ENCODE results near the gene DNAH12. TPM values are rescaled to one million over a fixed set of nuclear protein-coding genes. Genes with fewer than 3 reads are reported as not detected.
A peak's percentile ranks its signal among the peaks of the same experiment; 100 is the strongest.

The DNAH12 gene
- total and polyA plus RNA-seq, 2 of the 13 experiments (the other 11 are each of a cell fraction or from before 2014, with no cell fraction given): 0.11 TPM

GRCh38 chr3:57556459-57557084, 12.4 kb upstream of the DNAH12 start (continued):
- TF ChIP-seq ZBTB26 (CRISPR knock-in tag; IDR thresholded peaks at IDR 0.05; ENCODE audit: borderline replicate concordance): no peak
- TF ChIP-seq NKX3-1 (CRISPR knock-in tag; IDR thresholded peaks at IDR 0.05): no peak
- TF ChIP-seq JUND (CRISPR knock-in tag; IDR thresholded peaks at IDR 0.05): no peak
- TF ChIP-seq KDM3A (CRISPR knock-in tag; IDR thresholded peaks at IDR 0.05; ENCODE audit: low read depth): no peak
- TF ChIP-seq ZBED4 (CRISPR knock-in tag; IDR thresholded peaks at IDR 0.05; ENCODE audit: borderline replicate concordance): no peak
- TF ChIP-seq ZNF10 (CRISPR knock-in tag; IDR thresholded peaks at IDR 0.05; ENCODE audit: borderline replicate concordance, low read depth): no peak
- peak; percentile 0; the same call in 1 of the 2 replicates for TF ChIP-seq ZSCAN21 (CRISPR knock-in tag; IDR thresholded peaks at IDR 0.05; ENCODE audit: borderline replicate concordance)
- TF ChIP-seq PPARG (CRISPR knock-in tag; conservative IDR thresholded peaks at IDR 0.05): no peak
- no peak for TF ChIP-seq ZNF570 (CRISPR knock-in tag; IDR thresholded peaks at IDR 0.05; ENCODE audit: borderline replicate concordance)
- TF ChIP-seq PHF20 (CRISPR knock-in tag; IDR thresholded peaks at IDR 0.05): no peak
- TF ChIP-seq ELF4 (CRISPR knock-in tag; IDR thresholded peaks at IDR 0.05; ENCODE audit: borderline replicate concordance): peak; percentile 2; the same call in 1 of the 2 replicates
- peak; percentile 11; the same call in 1 of the 2 replicates for TF ChIP-seq ZMAT3 (CRISPR knock-in tag; conservative IDR thresholded peaks at IDR 0.05)
- TF ChIP-seq SNAI1 (CRISPR knock-in tag; IDR thresholded peaks at IDR 0.05; ENCODE audit: borderline replicate concordance): peak; percentile 88; the same call in 1 of the 2 replicates
- no peak for TF ChIP-seq KDM1A (CRISPR knock-in tag; IDR thresholded peaks at IDR 0.05)
- TF ChIP-seq KLF11 (CRISPR knock-in tag; IDR thresholded peaks at IDR 0.05): no peak
- TF ChIP-seq ZBTB20 (CRISPR knock-in tag; IDR thresholded peaks at IDR 0.05; ENCODE audit: borderline replicate concordance, low read depth): no peak
- TF ChIP-seq TBP (CRISPR knock-in tag; IDR thresholded peaks at IDR 0.05): no peak
- no peak for TF ChIP-seq ZNF567 (CRISPR knock-in tag; IDR thresholded peaks at IDR 0.05; ENCODE audit: borderline replicate concordance)
- no peak for TF ChIP-seq ZNF207 (IDR thresholded peaks at IDR 0.05; ENCODE audit: borderline replicate concordance)
- TF ChIP-seq, protein P1, sequence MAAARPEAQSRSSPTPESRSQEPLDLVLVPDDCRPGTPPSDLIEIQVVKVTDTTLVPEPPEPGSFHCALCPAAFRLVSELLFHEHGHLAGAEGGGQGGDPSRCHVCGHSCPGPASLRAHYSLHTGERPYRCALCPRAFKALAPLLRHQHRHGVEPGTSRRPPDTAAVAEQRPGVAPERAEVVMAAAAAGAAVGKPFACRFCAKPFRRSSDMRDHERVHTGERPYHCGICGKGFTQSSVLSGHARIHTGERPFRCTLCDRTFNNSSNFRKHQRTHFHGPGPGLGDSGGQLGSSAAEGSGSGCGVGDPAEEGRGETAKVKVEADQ (CRISPR knock-in tag; IDR thresholded peaks at IDR 0.05; ENCODE audit: borderline replicate concordance): no peak
- TF ChIP-seq TIGD3 (CRISPR knock-in tag; IDR thresholded peaks at IDR 0.05; ENCODE audit: borderline replicate concordance): no peak

All from HepG2 (cell line).